Panc1 (cell line): ENCODE data around the gene RSPO4. TPM values are rescaled to one million over a fixed set of nuclear protein-coding genes. Genes with fewer than 3 reads are reported as not detected.
A peak's percentile ranks its signal among the peaks of the same experiment; 100 is the strongest.

Experiments used
- ATAC-seq: fragments of 200-7000 bp; cut with Tn5 transposase; 2 replicates; pipeline ENCODE4 v1.9.1; 2020; ENCODE audit warnings: mild to moderate bottlenecking, moderate library complexity
- BruUV-seq: library from RNA; stranded (reverse); fragments of 400-500 nt; replicated peaks from 2 replicates; lab custom pipeline; 2021; lab: Mats Ljungman, UMichigan
- CTCF ChIA-PET: fragments of 300-600 bp; sonication (Branson Sonifier 250); formaldehyde crosslinking; loops from one replicate; lab custom pipeline; 2022; ENCODE audit warnings: antibody characterized with exemption; lab: Charles Lee
- POLR2A ChIA-PET: fragments of 300-600 bp; sonication (Branson Sonifier 250); formaldehyde crosslinking; loops from one replicate; lab custom pipeline; 2022; ENCODE audit warnings: antibody characterized with exemption; lab: Charles Lee
- DNase-seq: peaks from one replicate; pipeline ENCODE4 v3.0.0-alpha.2; 2010; ENCODE audit warnings: low read depth, low spot score
- H3K27ac ChIP-seq: 2 replicates; pipeline ENCODE4 v1.5.1; 2011; ENCODE audit warnings: mild to moderate bottlenecking, low read length, inconsistent platforms
- H3K27me3 ChIP-seq: fragments of 200-500 bp; sonication (Bioruptor generic); 2 replicates; pipeline ENCODE4 v1.6.0; 2014; ENCODE audit warnings: low read length, inconsistent platforms; ENCODE audit not compliant: control insufficient read depth, insufficient read depth
- H3K36me3 ChIP-seq: fragments of 200-500 bp; sonication (Bioruptor generic); 2 replicates; pipeline ENCODE4 v1.5.1; 2014; ENCODE audit warnings: inconsistent platforms, mild to moderate bottlenecking, low read length, moderate library complexity; ENCODE audit not compliant: control insufficient read depth, insufficient read depth
- H3K4me1 ChIP-seq: 2 replicates; pipeline ENCODE4 v1.5.1; 2011; ENCODE audit warnings: inconsistent platforms, mild to moderate bottlenecking, low read length, moderate library complexity; ENCODE audit not compliant: control insufficient read depth, insufficient read depth
- H3K4me3 ChIP-seq, 2 experiments: 2 replicates each; pipeline ENCODE4 v1.5.1; 2011 to 2012; ENCODE audit warnings: low read depth in 2 of 2, low read length in 2 of 2, mild to moderate bottlenecking in 2 of 2, inconsistent platforms in 1 of 2, moderate library complexity in 1 of 2
- H3K9me3 ChIP-seq: fragments of 200-500 bp; sonication (Bioruptor generic); 2 replicates; pipeline ENCODE4 v1.5.1; 2014; ENCODE audit warnings: low read depth, mild to moderate bottlenecking, inconsistent platforms, low read length, moderate library complexity; ENCODE audit not compliant: control insufficient read depth, insufficient read depth
- POLR2AphosphoS5 ChIP-seq: IDR thresholded peaks from 2 replicates; pipeline ENCODE4 v1.6.1; 2012; ENCODE audit warnings: mild to moderate bottlenecking, low read depth, low read length, moderate library complexity
- SIN3A ChIP-seq: IDR thresholded peaks from 2 replicates; pipeline ENCODE4 v1.6.1; 2012; ENCODE audit warnings: low read depth, mild to moderate bottlenecking, low read length, moderate library complexity, borderline replicate concordance; ENCODE audit not compliant: insufficient read depth
- TCF7L2 ChIP-seq: IDR thresholded peaks from 2 replicates; pipeline ENCODE4 v1.6.1; 2011; ENCODE audit warnings: mild to moderate bottlenecking, low read depth, low read length, inconsistent platforms
- in situ Hi-C: cut with HindIII; loops from 2 replicates; pipeline ENCODE4 v1.10.0; 2016; ENCODE audit warnings: low sequenced_read_pairs, low pct_unique_long_range_greater_than_20kb
- intact Hi-C: fragments of 100-400 bp; cut with micrococcal nuclease; formaldehyde crosslinking; loops from one replicate; pipeline ENCODE4 v1.10.0; 2022; ENCODE audit not compliant: unreplicated experiment
- total RNA-seq: library from RNA; stranded (reverse); gene quantifications from one replicate; pipeline ENCODE4 v1.2.1, GENCODE V29; 2021; ENCODE audit not compliant: unreplicated experiment
- TF ChIP-seq, protein P1 (sequence below): fragments of 450-650 bp; IDR thresholded peaks from 2 replicates; pipeline ENCODE4 v1.5.1; 2017; ENCODE audit warnings: mild to moderate bottlenecking
- TF ChIP-seq, protein P2 (sequence below), 2 experiments: IDR thresholded peaks; 2 replicates each; pipeline ENCODE4 v1.6.1; 2011 to 2012; ENCODE audit warnings: low read depth in 2 of 2, control low read depth in 1 of 2, low read length in 1 of 2, mild to moderate bottlenecking in 1 of 2, moderate library complexity in 1 of 2; ENCODE audit not compliant: insufficient read depth in 1 of 2

Gene RSPO4
- total RNA-seq, 1 experiment from 2014 or later, result 0.54 TPM

DNA sequence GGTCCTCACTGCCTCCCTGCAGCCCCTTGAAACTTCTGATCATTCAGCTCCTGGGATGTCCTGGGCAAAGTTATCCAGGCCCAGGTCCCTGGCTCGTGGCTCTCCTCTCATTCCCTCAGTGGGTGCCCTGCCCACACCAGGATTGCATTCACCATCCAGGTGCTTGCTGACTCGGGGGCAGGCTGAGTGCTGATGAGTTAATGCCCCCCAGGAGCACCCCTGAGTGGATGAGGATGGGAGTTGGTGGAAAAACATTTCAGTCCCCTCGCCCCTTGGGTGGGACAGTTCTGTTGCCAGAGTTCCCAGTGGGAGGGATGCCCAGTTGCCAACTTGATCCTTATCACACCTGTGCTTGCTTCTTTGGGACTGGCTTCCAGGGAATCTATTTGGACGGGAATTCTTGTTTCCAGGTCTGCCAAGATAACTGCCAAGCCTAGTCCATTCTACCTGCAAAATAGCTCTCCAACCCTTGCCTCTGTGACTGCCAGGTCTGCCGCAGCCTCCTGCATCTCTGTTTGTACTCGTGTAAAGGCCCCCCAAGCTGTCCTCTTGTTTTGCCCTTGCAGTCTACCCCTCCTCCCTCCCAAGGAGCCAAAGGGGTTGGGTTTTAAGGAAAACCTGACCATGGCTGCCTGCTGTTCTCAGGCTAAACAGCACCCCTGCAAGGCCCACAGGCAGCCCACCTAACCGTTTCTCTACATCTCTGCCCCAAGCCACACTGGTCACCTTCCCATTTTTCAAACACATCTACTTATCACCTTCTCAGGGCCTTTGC, 11.6 kb upstream of the RSPO4 start:
- ChIA-PET POLR2A (no interaction called here), CTCF (no interaction called here)
- ATAC-seq (no peak), DNase-seq (no peak)
- no peak for TF ChIP-seq TCF7L2
- TF ChIP-seq, protein P1, sequence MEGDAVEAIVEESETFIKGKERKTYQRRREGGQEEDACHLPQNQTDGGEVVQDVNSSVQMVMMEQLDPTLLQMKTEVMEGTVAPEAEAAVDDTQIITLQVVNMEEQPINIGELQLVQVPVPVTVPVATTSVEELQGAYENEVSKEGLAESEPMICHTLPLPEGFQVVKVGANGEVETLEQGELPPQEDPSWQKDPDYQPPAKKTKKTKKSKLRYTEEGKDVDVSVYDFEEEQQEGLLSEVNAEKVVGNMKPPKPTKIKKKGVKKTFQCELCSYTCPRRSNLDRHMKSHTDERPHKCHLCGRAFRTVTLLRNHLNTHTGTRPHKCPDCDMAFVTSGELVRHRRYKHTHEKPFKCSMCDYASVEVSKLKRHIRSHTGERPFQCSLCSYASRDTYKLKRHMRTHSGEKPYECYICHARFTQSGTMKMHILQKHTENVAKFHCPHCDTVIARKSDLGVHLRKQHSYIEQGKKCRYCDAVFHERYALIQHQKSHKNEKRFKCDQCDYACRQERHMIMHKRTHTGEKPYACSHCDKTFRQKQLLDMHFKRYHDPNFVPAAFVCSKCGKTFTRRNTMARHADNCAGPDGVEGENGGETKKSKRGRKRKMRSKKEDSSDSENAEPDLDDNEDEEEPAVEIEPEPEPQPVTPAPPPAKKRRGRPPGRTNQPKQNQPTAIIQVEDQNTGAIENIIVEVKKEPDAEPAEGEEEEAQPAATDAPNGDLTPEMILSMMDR, result no peak
- no peak for TF ChIP-seq POLR2AphosphoS5
- no peak for TF ChIP-seq SIN3A
- Histone ChIP-seq H3K27me3 (peaks cover under 1% of the 10 kb centered on the region; the same call in 1 of the 2 replicates), H3K4me3 (no peak overlapping the region), H3K4me1 (no peaks in the 10 kb centered on the region), H3K9me3 (no peaks in the 10 kb centered on the region), H3K36me3 (no peaks in the 10 kb centered on the region), H3K27ac (no peak overlapping the region)
- BruUV-seq, result no TSS peak
- in situ Hi-C loops, result no loop called here
- intact Hi-C loops, result no loop called here

DNA sequence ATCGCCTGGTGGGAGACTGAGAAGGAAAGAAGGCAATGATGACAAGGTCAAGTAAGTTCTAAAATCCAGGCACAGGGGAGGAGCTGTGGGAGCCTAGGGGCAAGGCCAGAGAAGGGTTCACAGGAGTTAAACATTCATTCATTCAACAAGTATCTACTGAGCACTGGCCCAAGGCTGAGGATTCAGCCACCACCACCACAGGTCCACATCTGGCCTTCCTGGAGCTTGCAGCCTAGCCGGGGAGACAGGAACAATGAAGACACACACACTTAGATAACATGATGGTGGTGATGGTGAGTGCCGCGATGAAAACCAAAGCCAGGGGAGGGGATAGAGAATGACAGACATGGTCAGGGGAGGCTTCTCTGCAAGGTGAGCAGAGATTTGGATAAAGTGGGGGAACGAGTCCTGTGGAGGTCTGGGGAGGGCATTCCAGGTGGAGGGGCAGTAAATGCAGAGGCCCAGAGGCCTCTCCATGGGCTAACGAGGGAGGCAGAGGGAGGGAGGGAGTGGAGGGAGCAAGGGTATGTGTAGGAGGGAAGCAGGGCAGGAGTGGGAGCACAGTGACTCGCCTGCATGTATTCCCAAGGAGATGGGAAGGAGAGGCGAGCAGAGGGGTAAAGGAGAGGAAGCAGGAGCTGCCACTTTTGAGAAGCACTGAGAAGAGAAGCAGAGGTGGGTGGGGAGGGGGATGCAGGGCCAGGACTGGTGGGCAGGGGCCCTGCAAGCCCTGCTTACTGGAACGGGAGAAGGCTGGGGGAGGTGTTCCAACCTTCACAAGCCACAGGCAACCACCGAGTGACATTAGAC, 10.5 kb upstream of the RSPO4 start:
- intact Hi-C loops (no loop called here), in situ Hi-C loops (no loop called here)
- Histone ChIP-seq H3K9me3 (no peaks in the 10 kb centered on the region), H3K4me1 (no peaks in the 10 kb centered on the region), H3K36me3 (no peaks in the 10 kb centered on the region), H3K27ac (no peak overlapping the region), H3K4me3 (no peak overlapping the region), H3K27me3 (peaks cover 2% of the 10 kb centered on the region; the same call in 1 of the 2 replicates)
- BruUV-seq, result no TSS peak
- ATAC-seq (0 out of 2 replicates have a peak, but pooled peaks have one; percentile 33), DNase-seq (no peak)
- CTCF ChIA-PET, result interaction anchor here (0.6 kb wide), 1 partner anchor 51 kb away, joined by 4 read pairs; no protein-coding TSS in a partner anchor
- POLR2A ChIA-PET, result no interaction called here
- TF ChIP-seq, protein P2, sequence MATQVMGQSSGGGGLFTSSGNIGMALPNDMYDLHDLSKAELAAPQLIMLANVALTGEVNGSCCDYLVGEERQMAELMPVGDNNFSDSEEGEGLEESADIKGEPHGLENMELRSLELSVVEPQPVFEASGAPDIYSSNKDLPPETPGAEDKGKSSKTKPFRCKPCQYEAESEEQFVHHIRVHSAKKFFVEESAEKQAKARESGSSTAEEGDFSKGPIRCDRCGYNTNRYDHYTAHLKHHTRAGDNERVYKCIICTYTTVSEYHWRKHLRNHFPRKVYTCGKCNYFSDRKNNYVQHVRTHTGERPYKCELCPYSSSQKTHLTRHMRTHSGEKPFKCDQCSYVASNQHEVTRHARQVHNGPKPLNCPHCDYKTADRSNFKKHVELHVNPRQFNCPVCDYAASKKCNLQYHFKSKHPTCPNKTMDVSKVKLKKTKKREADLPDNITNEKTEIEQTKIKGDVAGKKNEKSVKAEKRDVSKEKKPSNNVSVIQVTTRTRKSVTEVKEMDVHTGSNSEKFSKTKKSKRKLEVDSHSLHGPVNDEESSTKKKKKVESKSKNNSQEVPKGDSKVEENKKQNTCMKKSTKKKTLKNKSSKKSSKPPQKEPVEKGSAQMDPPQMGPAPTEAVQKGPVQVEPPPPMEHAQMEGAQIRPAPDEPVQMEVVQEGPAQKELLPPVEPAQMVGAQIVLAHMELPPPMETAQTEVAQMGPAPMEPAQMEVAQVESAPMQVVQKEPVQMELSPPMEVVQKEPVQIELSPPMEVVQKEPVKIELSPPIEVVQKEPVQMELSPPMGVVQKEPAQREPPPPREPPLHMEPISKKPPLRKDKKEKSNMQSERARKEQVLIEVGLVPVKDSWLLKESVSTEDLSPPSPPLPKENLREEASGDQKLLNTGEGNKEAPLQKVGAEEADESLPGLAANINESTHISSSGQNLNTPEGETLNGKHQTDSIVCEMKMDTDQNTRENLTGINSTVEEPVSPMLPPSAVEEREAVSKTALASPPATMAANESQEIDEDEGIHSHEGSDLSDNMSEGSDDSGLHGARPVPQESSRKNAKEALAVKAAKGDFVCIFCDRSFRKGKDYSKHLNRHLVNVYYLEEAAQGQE (IDR thresholded peaks at IDR 0.05; ENCODE audit: insufficient read depth in 1 of 2, low read depth in 2 of 2, low read length in 1 of 2), result no peak
- TF ChIP-seq SIN3A (no peak), TCF7L2 (no peak), POLR2AphosphoS5 (no peak)
- TF ChIP-seq, protein P1, result no peak
